B cell (primary cell): Measurements from ENCODE around the gene TSPAN14. TPM values are rescaled to one million over a fixed set of nuclear protein-coding genes. Genes with fewer than 3 reads are reported as not detected.
A peak's percentile ranks its signal among the peaks of the same experiment; 100 is the strongest.

ENCODE experiments used
- ATAC-seq: fragments of 200-7000 bp; cut with Tn5 transposase; one replicate; pipeline ENCODE4 v1.10.0; 2021; ENCODE audit warnings: low read depth, mild to moderate bottlenecking, moderate number of reproducible peaks, moderate library complexity
- CTCF ChIA-PET: fragments of 350-600 bp; sonication (Branson Sonifier 250); formaldehyde crosslinking; loops from one replicate; lab custom pipeline; 2021; ENCODE audit warnings: antibody characterized with exemption, inconsistent platforms; lab: Charles Lee
- POLR2A ChIA-PET: fragments of 350-600 bp; sonication (Branson Sonifier 250); formaldehyde crosslinking; loops from one replicate; lab custom pipeline; 2021; ENCODE audit warnings: antibody characterized with exemption; lab: Charles Lee
- DNase-seq: peaks from one replicate; pipeline ENCODE4 v3.0.0; 2013
- H2AFZ ChIP-seq: 2 replicates; pipeline ENCODE4 v1.6.1; 2012; ENCODE audit warnings: mild to moderate bottlenecking, low read depth, low read length; ENCODE audit not compliant: insufficient read depth, poor library complexity, severe bottlenecking
- H3K27ac ChIP-seq, 2 donors: 1 replicate in 1 of 2; 2 replicates in 1 of 2; pipeline ENCODE4 v1.5.1; 2012 to 2013; ENCODE audit warnings: low read length in 2 of 2, mild to moderate bottlenecking in 2 of 2, moderate library complexity in 1 of 2
- H3K27me3 ChIP-seq, 4 experiments: fragments of 200-600 bp in 1 of 4; sonication (generic) in 1 of 4; replicated peaks in 1 of 4; 1 replicate in 2 of 4; 2 replicates in 2 of 4; pipeline versions ENCODE4 v1.6.1 to v1.7.0; 2013 to 2016; ENCODE audit warnings: low read length in 3 of 4, mild to moderate bottlenecking in 2 of 4, mixed read lengths in 1 of 4, moderate library complexity in 1 of 4; ENCODE audit not compliant: insufficient read depth in 4 of 4, control insufficient read depth in 3 of 4; ENCODE audit errors: control extremely low read depth in 1 of 4
- H3K36me3 ChIP-seq, 2 experiments: replicated peaks in 1 of 2; 1 replicate in 1 of 2; 2 replicates in 1 of 2; pipeline versions ENCODE4 v1.6.1 to v1.7.1; 2013; ENCODE audit warnings: low read length in 1 of 2; ENCODE audit not compliant: insufficient read depth in 2 of 2, control insufficient read depth in 1 of 2; ENCODE audit errors: control extremely low read depth in 1 of 2, extremely low read depth in 1 of 2
- H3K4me1 ChIP-seq, 2 donors: fragments of 200-600 bp in 1 of 2; sonication (generic) in 1 of 2; 1 replicate in 1 of 2; 2 replicates in 1 of 2; pipeline versions ENCODE4 v1.5.1 to v1.6.1; 2013 to 2017; ENCODE audit warnings: low read length in 2 of 2; ENCODE audit not compliant: control insufficient read depth in 2 of 2, insufficient read depth in 2 of 2
- H3K4me2 ChIP-seq: replicated peaks from 2 replicates; pipeline ENCODE3; 2012; ENCODE audit warnings: mild to moderate bottlenecking, low read depth, low read length; ENCODE audit not compliant: poor library complexity, severe bottlenecking
- H3K4me3 ChIP-seq, 5 experiments: fragments of 200-600 bp in 1 of 5; sonication (generic) in 1 of 5; 1 replicate in 3 of 5; 2 replicates in 2 of 5; pipeline versions ENCODE4 v1.5.1 to v1.7.0; 2011 to 2016; ENCODE audit warnings: low read length in 4 of 5, mild to moderate bottlenecking in 4 of 5, low read depth in 2 of 5, control low read depth in 1 of 5, moderate library complexity in 1 of 5; ENCODE audit not compliant: insufficient read depth in 1 of 5; ENCODE audit errors: control extremely low read depth in 1 of 5, extremely low read depth in 1 of 5
- H3K79me2 ChIP-seq: fragments of 200-600 bp; sonication (generic); one replicate; pipeline ENCODE4 v1.6.0; 2016; ENCODE audit warnings: low read length; ENCODE audit not compliant: control insufficient read depth, insufficient read depth
- H3K9ac ChIP-seq: fragments of 200-600 bp; sonication (generic); 2 replicates; pipeline ENCODE4 v1.6.1; 2017; ENCODE audit warnings: mild to moderate bottlenecking, low read length, moderate library complexity
- H3K9me3 ChIP-seq, 3 donors: one replicate each; pipeline versions ENCODE4 v1.6.1 to v1.7.1; 2013; ENCODE audit warnings: low read length in 2 of 3; ENCODE audit not compliant: control insufficient read depth in 2 of 3, insufficient read depth in 1 of 3; ENCODE audit errors: control extremely low read depth in 1 of 3
- H4K20me1 ChIP-seq: 2 replicates; pipeline ENCODE4 v1.6.0; 2012; ENCODE audit warnings: mild to moderate bottlenecking, low read length; ENCODE audit not compliant: insufficient read depth, control insufficient read depth, poor library complexity, severe bottlenecking
- H3K27ac Mint-ChIP-seq: one replicate; pipeline ENCODE4 v1.8.0; 2021; ENCODE audit warnings: mixed read lengths
- H3K27me3 Mint-ChIP-seq: one replicate; pipeline ENCODE4 v1.8.0; 2021; ENCODE audit warnings: mixed read lengths
- H3K4me1 Mint-ChIP-seq: one replicate; pipeline ENCODE4 v1.8.0; 2021; ENCODE audit warnings: mixed read lengths
- H3K4me3 Mint-ChIP-seq: one replicate; pipeline ENCODE4 v1.8.0; 2021; ENCODE audit warnings: mixed read lengths
- H3K9me3 Mint-ChIP-seq: one replicate; pipeline ENCODE4 v1.8.0; 2022; ENCODE audit warnings: mixed read lengths; ENCODE audit not compliant: insufficient read depth
- CTCF ChIP-seq: fragments of 200-600 bp; IDR thresholded peaks from one replicate; pipeline ENCODE4 v1.8.0; 2022; ENCODE audit warnings: antibody characterized with exemption, mild to moderate bottlenecking
- EZH2 ChIP-seq: IDR thresholded peaks from 2 replicates; pipeline ENCODE4 v1.6.1; 2012; ENCODE audit warnings: borderline replicate concordance, low read depth, mild to moderate bottlenecking, moderate library complexity, low read length; ENCODE audit not compliant: insufficient read depth, poor library complexity, severe bottlenecking
- WGBS: methylation state at CpG from one replicate; pipeline ENCODE4 v1.1.5; 2013; ENCODE audit warnings: missing lambda C conversion rate; ENCODE audit not compliant: insufficient coverage; 5-methylcytosine and 5-hydroxymethylcytosine counted together
- intact Hi-C: fragments of 100-400 bp; cut with micrococcal nuclease; formaldehyde crosslinking; loops from one replicate; pipeline ENCODE4 v1.10.0; 2022
- polyA plus RNA-seq: library from polyadenylated mRNA; depleted of rRNA; stranded (reverse); fragments of >200 nt; gene quantifications from 2 replicates; pipeline ENCODE4 v1.2.3, GENCODE V29; 2012
- total RNA-seq, 2 donors: library from RNA; stranded (reverse); fragments of 120-200 nt in 1 of 2; gene quantifications; 1 replicate in 1 of 2; 2 replicates in 1 of 2; pipeline versions ENCODE4 v1.2.3 to v1.2.4, GENCODE V29; 2013 to 2022

Gene TSPAN14
- total and polyA plus RNA-seq, 2 donors (not counting 1 experiment from before 2014, with no cell fraction given): 27.8 to 55.3 TPM

DNA sequence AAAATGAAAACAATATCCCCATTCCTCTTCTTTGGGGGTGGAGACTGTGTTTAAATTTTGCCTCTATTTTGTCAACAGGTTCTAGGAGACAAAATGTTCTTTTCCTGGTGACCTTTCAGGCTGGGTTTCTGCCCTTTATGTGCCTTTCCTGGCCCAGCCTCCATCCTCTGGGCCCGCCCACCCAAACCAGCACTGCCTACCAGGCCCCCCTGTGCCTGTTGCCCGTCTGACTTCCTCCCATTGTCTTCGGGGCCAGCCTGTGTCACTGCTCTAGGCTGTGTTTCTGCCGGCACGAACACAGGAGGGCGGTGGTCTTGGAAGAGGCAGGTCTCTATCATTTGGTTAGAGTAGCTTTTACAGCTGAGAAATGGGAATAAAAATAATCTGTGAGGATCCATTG, 13.9 kb downstream of the TSPAN14 start:
- Mint-ChIP-seq H3K27me3 (no peaks in the 10 kb centered on the region), H3K4me3 (peak overlapping the region; percentile 58), H3K4me1 (peaks cover 86% of the 10 kb centered on the region), H3K9me3 (no peaks in the 10 kb centered on the region), H3K27ac (peak overlapping the region; percentile 23)
- ATAC-seq: peak; percentile 18
- peaks cover 74 to 75% of the 10 kb centered on the region in 2 donors for H3K4me1 ChIP-seq
- DNase-seq: no peak
- H2AFZ ChIP-seq: no peak overlapping the region
- H3K79me2 ChIP-seq: peaks cover 96% of the 10 kb centered on the region
- H3K4me3 ChIP-seq: no peak overlapping the region
- 50% methylated on average over 1 of the region's 6 CpGs for WGBS
- ChIA-PET CTCF (interaction anchor here (0.9 to 6.9 kb wide), 6 partner anchors 9 to 85 kb away, joined by 3 to 51 read pairs (median 4); no protein-coding TSS in a partner anchor), POLR2A (interaction anchor here (0.6 to 2.3 kb wide), 5 partner anchors 8 to 36 kb away, joined by 3 to 5 read pairs (median 3); no protein-coding TSS in a partner anchor)
- TF ChIP-seq CTCF: no peak
- TF ChIP-seq EZH2: no peak
- peaks cover 0 to 24% of the 10 kb centered on the region in 2 experiments for H3K36me3 ChIP-seq
- H3K4me2 ChIP-seq: peak overlapping the region; percentile 36
- peaks cover 61% of the 10 kb centered on the region for H4K20me1 ChIP-seq
- no peaks in the 10 kb centered on the region for H3K27me3 ChIP-seq
- H3K9ac ChIP-seq: no peak overlapping the region
- H3K9me3 ChIP-seq: no peaks in the 10 kb centered on the region
- peak overlapping the region in 1 of 2 donors; percentile 14 for H3K27ac ChIP-seq
- intact Hi-C loops: no loop called here

- peaks cover 96% of the 10 kb centered on the region for H3K79me2 ChIP-seq
- WGBS: 76% methylated on average over 6 of the region's 7 CpGs
- ChIA-PET CTCF (interaction anchor here (1.1 to 6.9 kb wide), 5 partner anchors 8 to 90 kb away, joined by 3 to 51 read pairs (median 6); no protein-coding TSS in a partner anchor), POLR2A (interaction anchor here (0.6 to 1.0 kb wide), 3 partner anchors 9 to 1347 kb away, joined by 3 to 7 read pairs (median 4); no protein-coding TSS in a partner anchor)
- H3K9me3 Mint-ChIP-seq: no peaks in the 10 kb centered on the region
- intact Hi-C loops: no loop called here
- no peaks in the 10 kb centered on the region for H3K27me3 ChIP-seq
- peaks cover 86% of the 10 kb centered on the region for H3K4me1 Mint-ChIP-seq
- H3K4me3 Mint-ChIP-seq: no peak overlapping the region
- TF ChIP-seq CTCF: no peak
- no peak for TF ChIP-seq EZH2
- H3K9me3 ChIP-seq: no peaks in the 10 kb centered on the region
- peaks cover 0 to 32% of the 10 kb centered on the region in 2 experiments for H3K36me3 ChIP-seq
- no peak overlapping the region for H3K27ac ChIP-seq
- H3K4me1 ChIP-seq: peaks cover 72 to 75% of the 10 kb centered on the region in 2 donors
- no peak for ATAC-seq
- H3K27me3 Mint-ChIP-seq: no peaks in the 10 kb centered on the region
- no peak overlapping the region for H2AFZ ChIP-seq
- H3K4me3 ChIP-seq: no peak overlapping the region
- H3K27ac Mint-ChIP-seq: no peak overlapping the region
- DNase-seq: no peak
- no peak overlapping the region for H3K4me2 ChIP-seq
- H3K9ac ChIP-seq: no peak overlapping the region
- H4K20me1 ChIP-seq: peaks cover 65% of the 10 kb centered on the region
Observed at GRCh38 chr10:80468806-80469421, 14.8 kb downstream of the TSPAN14 start.
